HL-60 (cell line): ENCODE measurements around the gene SNAP23.

Source experiments
- POLR2AphosphoS5 ChIP-seq: IDR thresholded peaks from 2 replicates; pipeline ENCODE4 v1.6.1; 2012; ENCODE audit warnings: low read depth
- TF ChIP-seq, protein P1 (sequence below): IDR thresholded peaks from one replicate; pipeline ENCODE4 v1.5.1; 2011; ENCODE audit warnings: low read length, control low read depth, inconsistent platforms; ENCODE audit not compliant: insufficient read depth
- TF ChIP-seq, protein P2 (sequence below): IDR thresholded peaks from 2 replicates; pipeline ENCODE4 v1.6.1; 2012; ENCODE audit warnings: low read depth; ENCODE audit not compliant: insufficient replicate concordance

DNA sequence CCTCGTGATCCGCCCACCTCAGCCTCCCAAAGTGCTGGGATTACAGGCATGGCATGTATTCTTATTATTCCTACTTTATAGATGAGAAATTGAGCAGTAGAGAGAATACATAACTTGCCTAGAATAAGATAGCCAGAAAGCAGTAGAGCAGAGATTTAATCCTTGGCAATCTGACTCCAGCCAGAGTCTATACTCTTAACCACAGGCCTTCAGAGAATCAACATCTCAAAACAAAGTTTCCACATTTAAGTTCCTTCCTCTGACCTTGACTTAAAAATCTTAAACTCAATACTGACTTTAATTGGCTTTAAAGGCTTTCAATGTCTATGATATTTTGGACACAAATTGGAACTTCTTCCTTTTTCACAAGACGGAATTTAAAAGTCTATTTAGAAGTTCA is 41.6 kb upstream of the SNAP23 start:
- TF ChIP-seq, protein P1, sequence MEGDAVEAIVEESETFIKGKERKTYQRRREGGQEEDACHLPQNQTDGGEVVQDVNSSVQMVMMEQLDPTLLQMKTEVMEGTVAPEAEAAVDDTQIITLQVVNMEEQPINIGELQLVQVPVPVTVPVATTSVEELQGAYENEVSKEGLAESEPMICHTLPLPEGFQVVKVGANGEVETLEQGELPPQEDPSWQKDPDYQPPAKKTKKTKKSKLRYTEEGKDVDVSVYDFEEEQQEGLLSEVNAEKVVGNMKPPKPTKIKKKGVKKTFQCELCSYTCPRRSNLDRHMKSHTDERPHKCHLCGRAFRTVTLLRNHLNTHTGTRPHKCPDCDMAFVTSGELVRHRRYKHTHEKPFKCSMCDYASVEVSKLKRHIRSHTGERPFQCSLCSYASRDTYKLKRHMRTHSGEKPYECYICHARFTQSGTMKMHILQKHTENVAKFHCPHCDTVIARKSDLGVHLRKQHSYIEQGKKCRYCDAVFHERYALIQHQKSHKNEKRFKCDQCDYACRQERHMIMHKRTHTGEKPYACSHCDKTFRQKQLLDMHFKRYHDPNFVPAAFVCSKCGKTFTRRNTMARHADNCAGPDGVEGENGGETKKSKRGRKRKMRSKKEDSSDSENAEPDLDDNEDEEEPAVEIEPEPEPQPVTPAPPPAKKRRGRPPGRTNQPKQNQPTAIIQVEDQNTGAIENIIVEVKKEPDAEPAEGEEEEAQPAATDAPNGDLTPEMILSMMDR, result no peak
- TF ChIP-seq, protein P2, sequence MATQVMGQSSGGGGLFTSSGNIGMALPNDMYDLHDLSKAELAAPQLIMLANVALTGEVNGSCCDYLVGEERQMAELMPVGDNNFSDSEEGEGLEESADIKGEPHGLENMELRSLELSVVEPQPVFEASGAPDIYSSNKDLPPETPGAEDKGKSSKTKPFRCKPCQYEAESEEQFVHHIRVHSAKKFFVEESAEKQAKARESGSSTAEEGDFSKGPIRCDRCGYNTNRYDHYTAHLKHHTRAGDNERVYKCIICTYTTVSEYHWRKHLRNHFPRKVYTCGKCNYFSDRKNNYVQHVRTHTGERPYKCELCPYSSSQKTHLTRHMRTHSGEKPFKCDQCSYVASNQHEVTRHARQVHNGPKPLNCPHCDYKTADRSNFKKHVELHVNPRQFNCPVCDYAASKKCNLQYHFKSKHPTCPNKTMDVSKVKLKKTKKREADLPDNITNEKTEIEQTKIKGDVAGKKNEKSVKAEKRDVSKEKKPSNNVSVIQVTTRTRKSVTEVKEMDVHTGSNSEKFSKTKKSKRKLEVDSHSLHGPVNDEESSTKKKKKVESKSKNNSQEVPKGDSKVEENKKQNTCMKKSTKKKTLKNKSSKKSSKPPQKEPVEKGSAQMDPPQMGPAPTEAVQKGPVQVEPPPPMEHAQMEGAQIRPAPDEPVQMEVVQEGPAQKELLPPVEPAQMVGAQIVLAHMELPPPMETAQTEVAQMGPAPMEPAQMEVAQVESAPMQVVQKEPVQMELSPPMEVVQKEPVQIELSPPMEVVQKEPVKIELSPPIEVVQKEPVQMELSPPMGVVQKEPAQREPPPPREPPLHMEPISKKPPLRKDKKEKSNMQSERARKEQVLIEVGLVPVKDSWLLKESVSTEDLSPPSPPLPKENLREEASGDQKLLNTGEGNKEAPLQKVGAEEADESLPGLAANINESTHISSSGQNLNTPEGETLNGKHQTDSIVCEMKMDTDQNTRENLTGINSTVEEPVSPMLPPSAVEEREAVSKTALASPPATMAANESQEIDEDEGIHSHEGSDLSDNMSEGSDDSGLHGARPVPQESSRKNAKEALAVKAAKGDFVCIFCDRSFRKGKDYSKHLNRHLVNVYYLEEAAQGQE, result no peak
- TF ChIP-seq POLR2AphosphoS5, result no peak
